B cell (primary cell): ENCODE results near the gene SAMD9. TPM values are rescaled to one million over a fixed set of nuclear protein-coding genes. Genes with fewer than 3 reads are reported as not detected.

Experiments used
- ATAC-seq: fragments of 200-7000 bp; cut with Tn5 transposase; one replicate; pipeline ENCODE4 v1.10.0; 2021; ENCODE audit warnings: low read depth, mild to moderate bottlenecking, moderate number of reproducible peaks, moderate library complexity
- CTCF ChIA-PET: fragments of 350-600 bp; sonication (Branson Sonifier 250); formaldehyde crosslinking; loops from one replicate; lab custom pipeline; 2021; ENCODE audit warnings: antibody characterized with exemption, inconsistent platforms; lab: Charles Lee
- POLR2A ChIA-PET: fragments of 350-600 bp; sonication (Branson Sonifier 250); formaldehyde crosslinking; loops from one replicate; lab custom pipeline; 2021; ENCODE audit warnings: antibody characterized with exemption; lab: Charles Lee
- DNase-seq: peaks from one replicate; pipeline ENCODE4 v3.0.0; 2013
- H2AFZ ChIP-seq: 2 replicates; pipeline ENCODE4 v1.6.1; 2012; ENCODE audit warnings: mild to moderate bottlenecking, low read depth, low read length; ENCODE audit not compliant: insufficient read depth, poor library complexity, severe bottlenecking
- H3K27ac ChIP-seq, 2 donors: 1 replicate in 1 of 2; 2 replicates in 1 of 2; pipeline ENCODE4 v1.5.1; 2012 to 2013; ENCODE audit warnings: low read length in 2 of 2, mild to moderate bottlenecking in 2 of 2, moderate library complexity in 1 of 2
- H3K27me3 ChIP-seq, 4 experiments: fragments of 200-600 bp in 1 of 4; sonication (generic) in 1 of 4; replicated peaks in 1 of 4; 1 replicate in 2 of 4; 2 replicates in 2 of 4; pipeline versions ENCODE4 v1.6.1 to v1.7.0; 2013 to 2016; ENCODE audit warnings: low read length in 3 of 4, mild to moderate bottlenecking in 2 of 4, mixed read lengths in 1 of 4, moderate library complexity in 1 of 4; ENCODE audit not compliant: insufficient read depth in 4 of 4, control insufficient read depth in 3 of 4; ENCODE audit errors: control extremely low read depth in 1 of 4
- H3K36me3 ChIP-seq, 2 experiments: replicated peaks in 1 of 2; 1 replicate in 1 of 2; 2 replicates in 1 of 2; pipeline versions ENCODE4 v1.6.1 to v1.7.1; 2013; ENCODE audit warnings: low read length in 1 of 2; ENCODE audit not compliant: insufficient read depth in 2 of 2, control insufficient read depth in 1 of 2; ENCODE audit errors: control extremely low read depth in 1 of 2, extremely low read depth in 1 of 2
- H3K4me1 ChIP-seq, 2 donors: fragments of 200-600 bp in 1 of 2; sonication (generic) in 1 of 2; 1 replicate in 1 of 2; 2 replicates in 1 of 2; pipeline versions ENCODE4 v1.5.1 to v1.6.1; 2013 to 2017; ENCODE audit warnings: low read length in 2 of 2; ENCODE audit not compliant: control insufficient read depth in 2 of 2, insufficient read depth in 2 of 2
- H3K4me2 ChIP-seq: replicated peaks from 2 replicates; pipeline ENCODE3; 2012; ENCODE audit warnings: mild to moderate bottlenecking, low read depth, low read length; ENCODE audit not compliant: poor library complexity, severe bottlenecking
- H3K4me3 ChIP-seq, 5 experiments: fragments of 200-600 bp in 1 of 5; sonication (generic) in 1 of 5; 1 replicate in 3 of 5; 2 replicates in 2 of 5; pipeline versions ENCODE4 v1.5.1 to v1.7.0; 2011 to 2016; ENCODE audit warnings: low read length in 4 of 5, mild to moderate bottlenecking in 4 of 5, low read depth in 2 of 5, control low read depth in 1 of 5, moderate library complexity in 1 of 5; ENCODE audit not compliant: insufficient read depth in 1 of 5; ENCODE audit errors: control extremely low read depth in 1 of 5, extremely low read depth in 1 of 5
- H3K79me2 ChIP-seq: fragments of 200-600 bp; sonication (generic); one replicate; pipeline ENCODE4 v1.6.0; 2016; ENCODE audit warnings: low read length; ENCODE audit not compliant: control insufficient read depth, insufficient read depth
- H3K9ac ChIP-seq: fragments of 200-600 bp; sonication (generic); 2 replicates; pipeline ENCODE4 v1.6.1; 2017; ENCODE audit warnings: mild to moderate bottlenecking, low read length, moderate library complexity
- H3K9me3 ChIP-seq, 3 donors: one replicate each; pipeline versions ENCODE4 v1.6.1 to v1.7.1; 2013; ENCODE audit warnings: low read length in 2 of 3; ENCODE audit not compliant: control insufficient read depth in 2 of 3, insufficient read depth in 1 of 3; ENCODE audit errors: control extremely low read depth in 1 of 3
- H4K20me1 ChIP-seq: 2 replicates; pipeline ENCODE4 v1.6.0; 2012; ENCODE audit warnings: mild to moderate bottlenecking, low read length; ENCODE audit not compliant: insufficient read depth, control insufficient read depth, poor library complexity, severe bottlenecking
- H3K27ac Mint-ChIP-seq: one replicate; pipeline ENCODE4 v1.8.0; 2021; ENCODE audit warnings: mixed read lengths
- H3K27me3 Mint-ChIP-seq: one replicate; pipeline ENCODE4 v1.8.0; 2021; ENCODE audit warnings: mixed read lengths
- H3K4me1 Mint-ChIP-seq: one replicate; pipeline ENCODE4 v1.8.0; 2021; ENCODE audit warnings: mixed read lengths
- H3K4me3 Mint-ChIP-seq: one replicate; pipeline ENCODE4 v1.8.0; 2021; ENCODE audit warnings: mixed read lengths
- H3K9me3 Mint-ChIP-seq: one replicate; pipeline ENCODE4 v1.8.0; 2022; ENCODE audit warnings: mixed read lengths; ENCODE audit not compliant: insufficient read depth
- CTCF ChIP-seq: fragments of 200-600 bp; IDR thresholded peaks from one replicate; pipeline ENCODE4 v1.8.0; 2022; ENCODE audit warnings: antibody characterized with exemption, mild to moderate bottlenecking
- EZH2 ChIP-seq: IDR thresholded peaks from 2 replicates; pipeline ENCODE4 v1.6.1; 2012; ENCODE audit warnings: borderline replicate concordance, low read depth, mild to moderate bottlenecking, moderate library complexity, low read length; ENCODE audit not compliant: insufficient read depth, poor library complexity, severe bottlenecking
- WGBS: methylation state at CpG from one replicate; pipeline ENCODE4 v1.1.5; 2013; ENCODE audit warnings: missing lambda C conversion rate; ENCODE audit not compliant: insufficient coverage; 5-methylcytosine and 5-hydroxymethylcytosine counted together
- intact Hi-C: fragments of 100-400 bp; cut with micrococcal nuclease; formaldehyde crosslinking; loops from one replicate; pipeline ENCODE4 v1.10.0; 2022
- polyA plus RNA-seq: library from polyadenylated mRNA; depleted of rRNA; stranded (reverse); fragments of >200 nt; gene quantifications from 2 replicates; pipeline ENCODE4 v1.2.3, GENCODE V29; 2012
- total RNA-seq, 2 donors: library from RNA; stranded (reverse); fragments of 120-200 nt in 1 of 2; gene quantifications; 1 replicate in 1 of 2; 2 replicates in 1 of 2; pipeline versions ENCODE4 v1.2.3 to v1.2.4, GENCODE V29; 2013 to 2022

Gene SAMD9
- total and polyA plus RNA-seq, 2 donors (not counting 1 experiment from before 2014, with no cell fraction given) = 6.2 to 42.1 TPM

DNA sequence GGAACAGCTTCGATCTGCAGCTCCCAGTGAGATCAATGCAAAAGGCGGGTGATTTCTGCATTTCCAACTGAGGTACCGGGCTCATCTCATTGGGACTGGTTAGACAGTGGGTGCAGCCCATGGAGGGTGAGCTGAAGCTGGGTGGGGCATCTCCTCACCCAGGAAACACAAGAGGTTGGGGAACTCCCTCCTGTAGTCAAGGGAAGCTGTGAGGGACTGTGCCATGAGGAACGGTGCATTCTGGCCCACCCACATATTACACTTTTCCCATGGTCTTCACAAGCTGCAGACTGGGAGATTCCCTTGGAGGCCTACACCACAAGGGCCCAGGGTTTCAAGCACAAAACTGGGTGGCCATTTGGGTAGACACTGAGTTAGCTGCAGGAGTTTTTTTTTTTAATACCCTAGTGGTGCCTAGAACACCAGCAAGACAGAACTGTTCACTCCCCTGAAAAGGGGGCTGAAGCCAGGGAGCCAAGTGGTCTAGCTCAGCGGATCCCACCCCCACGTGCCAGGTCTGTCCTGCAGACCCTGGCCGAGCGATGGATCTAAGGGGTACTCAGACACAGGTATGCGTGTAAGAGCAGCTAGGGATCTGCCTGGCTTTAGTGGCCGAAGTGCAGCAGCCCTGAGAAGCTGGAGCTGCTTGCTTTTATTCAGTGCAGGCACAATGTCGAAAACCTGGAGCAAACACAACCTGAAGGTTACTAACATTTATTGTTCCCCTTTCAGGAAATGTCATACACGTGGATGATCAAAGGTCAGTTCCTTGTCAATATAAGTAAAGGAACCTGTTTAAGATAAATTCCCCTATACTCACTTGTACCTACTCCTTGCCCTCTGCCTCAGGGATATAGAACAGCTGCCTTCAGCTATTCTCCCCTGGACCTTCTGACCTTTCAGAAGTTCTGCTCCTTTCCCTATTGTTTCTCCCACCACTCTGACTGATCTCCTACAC lies 3.1 kb upstream of the SAMD9 start:
- H2AFZ ChIP-seq = no peak overlapping the region
- WGBS = 97% methylated on average over 10 of the region's 12 CpGs
- ATAC-seq (no peak), DNase-seq (no peak)
- H3K79me2 ChIP-seq = peaks cover 19% of the 10 kb centered on the region
- H3K36me3 ChIP-seq = peaks cover 0 to 3% of the 10 kb centered on the region in 2 experiments
- H3K9me3 ChIP-seq = peaks cover 0 to 10% (median 0%) of the 10 kb centered on the region in 3 donors
- no peak overlapping the region for H3K9ac ChIP-seq
- ChIA-PET POLR2A (no interaction called here), CTCF (no interaction called here)
- no peak overlapping the region for H3K4me2 ChIP-seq
- no peak overlapping the region for H3K4me3 Mint-ChIP-seq
- peaks cover 17 to 21% of the 10 kb centered on the region in 2 donors for H3K4me1 ChIP-seq
- H3K27ac Mint-ChIP-seq = no peak overlapping the region
- no peaks in the 10 kb centered on the region for H3K27me3 Mint-ChIP-seq
- intact Hi-C loops = no loop called here
- H3K4me1 Mint-ChIP-seq = peaks cover 23% of the 10 kb centered on the region
- H4K20me1 ChIP-seq = no peaks in the 10 kb centered on the region
- TF ChIP-seq EZH2 (no peak), CTCF (no peak)
- H3K4me3 ChIP-seq = no peak overlapping the region
- H3K27ac ChIP-seq = no peak overlapping the region
- peaks cover 19% of the 10 kb centered on the region for H3K9me3 Mint-ChIP-seq
- H3K27me3 ChIP-seq = no peaks in the 10 kb centered on the region
